A204.1 (cell line): ENCODE results near the gene PAK1.
"Not testable (repeated sequence)": the region's sequence is repeated elsewhere in the genome, so short reads cannot be mapped to it uniquely, and the experiment has no call there.

Experiments
- FAIRE-seq: peaks from 2 replicates; lab custom pipeline; 2012; peaks lifted over from hg19 to GRCh38; lab: Jason Lieb, UNC

Gene PAK1

GRCh38 chr11:77302752-77303151 lies 171.1 kb downstream of the PAK1 start:
- FAIRE-seq = no peak

- FAIRE-seq = no peak
Measured at GRCh38 chr11:77301510-77301909, 172.4 kb downstream of the PAK1 start, which contains the start of gene GDPD4. Gene GDPD4, minus strand, starts transcription at chr11:77301686. Its CDS starts 16,549 bp downstream, at chr11:77285137.

GRCh38 chr11:77300695-77301094 lies 173.2 kb downstream of the PAK1 start:
- FAIRE-seq = no peak

GRCh38 chr11:77300028-77300427 lies 173.9 kb downstream of the PAK1 start:
- not testable (repeated sequence) for FAIRE-seq

GRCh38 chr11:77299528-77299993 lies 174.3 kb downstream of the PAK1 start:
- no peak for FAIRE-seq

GRCh38 chr11:77294040-77294439 lies 179.9 kb downstream of the PAK1 start:
- no peak for FAIRE-seq

- no peak for FAIRE-seq
Measured at GRCh38 chr11:77289737-77290136, 184.2 kb downstream of the PAK1 start.

GRCh38 chr11:77287615-77288273 lies 186.2 kb downstream of the PAK1 start:
- no peak for FAIRE-seq

GRCh38 chr11:77287136-77287535 lies 186.8 kb downstream of the PAK1 start:
- no peak for FAIRE-seq

GRCh38 chr11:77284476-77285468 lies 189.1 kb downstream of the PAK1 start:
- no peak for FAIRE-seq

- no peak for FAIRE-seq
Measured at GRCh38 chr11:77283101-77283500, 190.8 kb downstream of the PAK1 start.

GRCh38 chr11:77278595-77279506 lies 195.0 kb downstream of the PAK1 start:
- no peak for FAIRE-seq

- FAIRE-seq = no peak
Measured at GRCh38 chr11:77276271-77276670, 197.6 kb downstream of the PAK1 start.
